ENCODE data around the gene ELOB. TPM values are rescaled to one million over a fixed set of nuclear protein-coding genes. Genes with fewer than 3 reads are reported as not detected.
A peak's percentile ranks its signal among the peaks of the same experiment; 100 is the strongest.

Gene ELOB
- total and polyA plus RNA-seq, 3 experiments from 2014 or later = 274 to 338 (median 322) TPM

- Histone ChIP-seq H3K4me1 (ENCODE audit: insufficient read depth, low read length) (no peaks in the 10 kb centered on the region), H3K36me3 (ENCODE audit: insufficient read depth, low read length) (peaks cover 99% of the 10 kb centered on the region), H3K9me3 (ENCODE audit: low read length) (no peaks in the 10 kb centered on the region), H3K27ac (ENCODE audit: low read depth, low read length) (no peak overlapping the region), H3K27me3 (ENCODE audit: insufficient read depth, low read length, poor library complexity, severe bottlenecking) (no peaks in the 10 kb centered on the region), H3K4me3 (ENCODE audit: low read length) (no peak overlapping the region)
- no peak for DNase-seq
- no peaks in the 10 kb centered on the region for H3K9me3 Mint-ChIP-seq
- peaks cover 26 to 32% (median 27%) of the 10 kb centered on the region in 3 donors for H3K4me1 Mint-ChIP-seq
- ChIA-PET CTCF (no interaction called here), POLR2A (no interaction called here)
- H3K27me3 Mint-ChIP-seq = peaks cover 0 to 6% of the 10 kb centered on the region in 2 donors
- H3K36me3 Mint-ChIP-seq = peaks cover 26 to 99% (median 51%) of the 10 kb centered on the region in 3 donors
- peak overlapping the region in 2 of 7 donors; percentile 15 to 42 for H3K4me3 Mint-ChIP-seq
- H3K27ac Mint-ChIP-seq = peak overlapping the region in 2 of 8 donors; percentile 13 to 88
Measured at GRCh38 chr16:2765462-2766404, 11.3 kb downstream of the ELOB start.

- H3K4me3 Mint-ChIP-seq = peak overlapping the region in 2 of 7 donors; percentile 19 to 23
- Histone ChIP-seq H3K27me3 (ENCODE audit: insufficient read depth, low read length, poor library complexity, severe bottlenecking) (no peaks in the 10 kb centered on the region), H3K36me3 (ENCODE audit: insufficient read depth, low read length) (peaks cover 99% of the 10 kb centered on the region), H3K4me1 (ENCODE audit: insufficient read depth, low read length) (no peaks in the 10 kb centered on the region), H3K4me3 (ENCODE audit: low read length) (no peak overlapping the region), H3K9me3 (ENCODE audit: low read length) (no peaks in the 10 kb centered on the region), H3K27ac (ENCODE audit: low read depth, low read length) (no peak overlapping the region)
- DNase-seq = no peak
- H3K27ac Mint-ChIP-seq = peak overlapping the region in 3 of 8 donors; percentile 1 to 88 (median 63)
- H3K4me1 Mint-ChIP-seq = peaks cover 27 to 33% (median 32%) of the 10 kb centered on the region in 3 donors
- POLR2A ChIA-PET = no interaction called here
- CTCF ChIA-PET = no interaction called here
- peaks cover 0 to 6% of the 10 kb centered on the region in 2 donors for H3K27me3 Mint-ChIP-seq
- no peaks in the 10 kb centered on the region for H3K9me3 Mint-ChIP-seq
- H3K36me3 Mint-ChIP-seq = peaks cover 27 to 99% (median 58%) of the 10 kb centered on the region in 3 donors
Measured at GRCh38 chr16:2764718-2765117, 12.4 kb downstream of the ELOB start.

- peaks cover 37 to 98% (median 66%) of the 10 kb centered on the region in 3 donors for H3K36me3 Mint-ChIP-seq
- Histone ChIP-seq H3K36me3 (ENCODE audit: insufficient read depth, low read length) (peaks cover 98% of the 10 kb centered on the region), H3K27ac (ENCODE audit: low read depth, low read length) (no peak overlapping the region), H3K4me3 (ENCODE audit: low read length) (no peak overlapping the region), H3K4me1 (ENCODE audit: insufficient read depth, low read length) (no peaks in the 10 kb centered on the region), H3K9me3 (ENCODE audit: low read length) (no peaks in the 10 kb centered on the region), H3K27me3 (ENCODE audit: insufficient read depth, low read length, poor library complexity, severe bottlenecking) (no peaks in the 10 kb centered on the region)
- CTCF ChIA-PET = no interaction called here
- peaks cover 0 to 6% of the 10 kb centered on the region in 2 donors for H3K27me3 Mint-ChIP-seq
- peak overlapping the region in 1 of 7 donors; percentile 34 for H3K4me3 Mint-ChIP-seq
- POLR2A ChIA-PET = no interaction called here
- H3K4me1 Mint-ChIP-seq = peaks cover 31 to 44% (median 36%) of the 10 kb centered on the region in 3 donors
- peak overlapping the region in 4 of 8 donors; percentile 3 to 76 (median 44) for H3K27ac Mint-ChIP-seq
- DNase-seq = no peak
- H3K9me3 Mint-ChIP-seq = no peaks in the 10 kb centered on the region
Measured at GRCh38 chr16:2763173-2763572, 13.9 kb downstream of the ELOB start.

GRCh38 chr16:2762711-2763110, 14.4 kb downstream of the ELOB start:
- H3K4me3 Mint-ChIP-seq = no peak overlapping the region
- Histone ChIP-seq H3K27me3 (ENCODE audit: insufficient read depth, low read length, poor library complexity, severe bottlenecking) (no peaks in the 10 kb centered on the region), H3K4me1 (ENCODE audit: insufficient read depth, low read length) (no peaks in the 10 kb centered on the region), H3K36me3 (ENCODE audit: insufficient read depth, low read length) (peaks cover 97% of the 10 kb centered on the region), H3K4me3 (ENCODE audit: low read length) (no peak overlapping the region), H3K9me3 (ENCODE audit: low read length) (no peaks in the 10 kb centered on the region), H3K27ac (ENCODE audit: low read depth, low read length) (no peak overlapping the region)
- ChIA-PET POLR2A (no interaction called here), CTCF (no interaction called here)
- no peaks in the 10 kb centered on the region for H3K9me3 Mint-ChIP-seq
- H3K4me1 Mint-ChIP-seq = peaks cover 30 to 47% (median 39%) of the 10 kb centered on the region in 3 donors
- peak overlapping the region in 2 of 8 donors; percentile 45 to 76 for H3K27ac Mint-ChIP-seq
- no peak for DNase-seq
- peaks cover 0 to 6% of the 10 kb centered on the region in 2 donors for H3K27me3 Mint-ChIP-seq
- peaks cover 37 to 98% (median 67%) of the 10 kb centered on the region in 3 donors for H3K36me3 Mint-ChIP-seq

GRCh38 chr16:2761886-2762583, 15.0 kb downstream of the ELOB start:
- Mint-ChIP-seq H3K36me3 (peaks cover 37 to 99% (median 69%) of the 10 kb centered on the region in 3 donors), H3K27me3 (peaks cover 0 to 6% of the 10 kb centered on the region in 2 donors), H3K9me3 (no peaks in the 10 kb centered on the region), H3K27ac (peak overlapping the region in 2 of 8 donors; percentile 45 to 76), H3K4me1 (peaks cover 35 to 53% (median 46%) of the 10 kb centered on the region in 3 donors), H3K4me3 (peak overlapping the region in 1 of 7 donors; percentile 31)
- H3K27ac ChIP-seq (ENCODE audit: low read depth, low read length) = no peak overlapping the region
- peaks cover 2% of the 10 kb centered on the region for H3K4me1 ChIP-seq (ENCODE audit: insufficient read depth, low read length)
- DNase-seq = no peak
- H3K9me3 ChIP-seq (ENCODE audit: low read length) = no peaks in the 10 kb centered on the region
- H3K4me3 ChIP-seq (ENCODE audit: low read length) = no peak overlapping the region
- H3K36me3 ChIP-seq (ENCODE audit: insufficient read depth, low read length) = peaks cover 97% of the 10 kb centered on the region
- no peaks in the 10 kb centered on the region for H3K27me3 ChIP-seq (ENCODE audit: insufficient read depth, low read length, poor library complexity, severe bottlenecking)
- ChIA-PET POLR2A (no interaction called here), CTCF (no interaction called here)

- Histone ChIP-seq H3K27ac (ENCODE audit: low read depth, low read length) (no peak overlapping the region), H3K4me1 (ENCODE audit: insufficient read depth, low read length) (peaks cover 7% of the 10 kb centered on the region), H3K9me3 (ENCODE audit: low read length) (no peaks in the 10 kb centered on the region), H3K27me3 (ENCODE audit: insufficient read depth, low read length, poor library complexity, severe bottlenecking) (no peaks in the 10 kb centered on the region), H3K36me3 (ENCODE audit: insufficient read depth, low read length) (peaks cover 96% of the 10 kb centered on the region), H3K4me3 (ENCODE audit: low read length) (no peak overlapping the region)
- DNase-seq = no peak
- Mint-ChIP-seq H3K9me3 (no peaks in the 10 kb centered on the region), H3K27me3 (peaks cover 0 to 6% of the 10 kb centered on the region in 2 donors), H3K4me3 (no peak overlapping the region), H3K4me1 (peaks cover 39 to 56% (median 48%) of the 10 kb centered on the region in 3 donors), H3K36me3 (peaks cover 33 to 99% (median 66%) of the 10 kb centered on the region in 3 donors), H3K27ac (peak overlapping the region in 3 of 8 donors; percentile 37 to 81 (median 76))
- POLR2A ChIA-PET = no interaction called here
- CTCF ChIA-PET = no interaction called here
Measured at GRCh38 chr16:2761472-2761871, 15.6 kb downstream of the ELOB start.

GRCh38 chr16:2757344-2757743, 19.7 kb downstream of the ELOB start:
- Histone ChIP-seq H3K27me3 (ENCODE audit: insufficient read depth, low read length, poor library complexity, severe bottlenecking) (no peaks in the 10 kb centered on the region), H3K4me1 (ENCODE audit: insufficient read depth, low read length) (peaks cover 39% of the 10 kb centered on the region), H3K36me3 (ENCODE audit: insufficient read depth, low read length) (peaks cover 59% of the 10 kb centered on the region), H3K4me3 (ENCODE audit: low read length) (no peak overlapping the region), H3K9me3 (ENCODE audit: low read length) (no peaks in the 10 kb centered on the region), H3K27ac (ENCODE audit: low read depth, low read length) (no peak overlapping the region)
- peaks cover 0 to 2% (median 0%) of the 10 kb centered on the region in 5 donors for H3K9me3 Mint-ChIP-seq
- peak overlapping the region in 3 of 8 donors; percentile 27 to 81 (median 56) for H3K27ac Mint-ChIP-seq
- peaks cover 0 to 5% of the 10 kb centered on the region in 2 donors for H3K27me3 Mint-ChIP-seq
- peaks cover 24 to 90% (median 46%) of the 10 kb centered on the region in 3 donors for H3K36me3 Mint-ChIP-seq
- DNase-seq = no peak
- peaks cover 54 to 69% (median 68%) of the 10 kb centered on the region in 3 donors for H3K4me1 Mint-ChIP-seq
- H3K4me3 Mint-ChIP-seq = peak overlapping the region in 1 of 7 donors; percentile 39
- ChIA-PET CTCF (no interaction called here), POLR2A (interaction anchor here (1.1 kb wide), 1 partner anchor 19 kb away, joined by 5 read pairs; no protein-coding TSS in a partner anchor)
